ENCODE data around the gene POU4F2. TPM values are rescaled to one million over a fixed set of nuclear protein-coding genes. Genes with fewer than 3 reads are reported as not detected.

Gene POU4F2
- total RNA-seq, 2 experiments from 2014 or later, result not detected

GRCh38 chr4:146650034-146650433, 11.3 kb downstream of the POU4F2 start:
- H3K36me3 Mint-ChIP-seq (ENCODE audit: low read depth), result no peaks in the 10 kb centered on the region
- CTCF ChIA-PET, result no interaction called here
- H3K27me3 Mint-ChIP-seq, result peaks cover 84% of the 10 kb centered on the region
- H3K9me3 Mint-ChIP-seq, result no peaks in the 10 kb centered on the region
- Histone ChIP-seq H3K4me3 (ENCODE audit: low read length) (no peak overlapping the region), H3K4me1 (ENCODE audit: insufficient read depth, low read length) (peaks cover 4% of the 10 kb centered on the region), H3K27ac (ENCODE audit: low read depth in 1 of 2, low read length in 2 of 2) (no peak overlapping the region), H3K27me3 (ENCODE audit: control insufficient read depth in 1 of 2, insufficient read depth in 2 of 2, low read length in 2 of 2) (peaks cover 67 to 85% of the 10 kb centered on the region in 2 experiments), H3K9me3 (ENCODE audit: control insufficient read depth in 1 of 2, insufficient read depth in 1 of 2, low read length in 2 of 2) (peaks cover 0 to 8% of the 10 kb centered on the region in 2 experiments), H3K36me3 (ENCODE audit: insufficient read depth, low read length) (no peaks in the 10 kb centered on the region)
- H3K4me1 Mint-ChIP-seq (ENCODE audit: low read depth), result peaks cover 8% of the 10 kb centered on the region
- no peak overlapping the region for H3K27ac Mint-ChIP-seq
- no peak overlapping the region for H3K4me3 Mint-ChIP-seq
- ATAC-seq (ENCODE audit: poor library complexity) (no peak), DNase-seq (no peak)
- no peak for TF ChIP-seq CTCF (IDR thresholded peaks at IDR 0.05)
- intact Hi-C loops (cut with DNase I, micrococcal nuclease), result no loop called here
- POLR2A ChIA-PET, result no interaction called here

GRCh38 chr4:146654687-146655520, 16.2 kb downstream of the POU4F2 start:
- H3K4me1 Mint-ChIP-seq (ENCODE audit: low read depth), result peaks cover 15% of the 10 kb centered on the region
- ChIA-PET POLR2A (no interaction called here), CTCF (no interaction called here)
- H3K27ac Mint-ChIP-seq, result no peak overlapping the region
- ATAC-seq (ENCODE audit: poor library complexity), result no peak
- Histone ChIP-seq H3K27me3 (ENCODE audit: control insufficient read depth in 1 of 2, insufficient read depth in 2 of 2, low read length in 2 of 2) (peaks cover 42 to 75% of the 10 kb centered on the region in 2 experiments), H3K27ac (ENCODE audit: low read depth in 1 of 2, low read length in 2 of 2) (no peak overlapping the region), H3K36me3 (ENCODE audit: insufficient read depth, low read length) (no peaks in the 10 kb centered on the region), H3K9me3 (ENCODE audit: control insufficient read depth in 1 of 2, insufficient read depth in 1 of 2, low read length in 2 of 2) (no peaks in the 10 kb centered on the region), H3K4me3 (ENCODE audit: low read length) (peak overlapping the region; percentile 14), H3K4me1 (ENCODE audit: insufficient read depth, low read length) (peaks cover 7% of the 10 kb centered on the region)
- no peaks in the 10 kb centered on the region for H3K9me3 Mint-ChIP-seq
- peak overlapping the region; percentile 79 for H3K4me3 Mint-ChIP-seq
- H3K27me3 Mint-ChIP-seq, result peaks cover 89% of the 10 kb centered on the region
- no peak for TF ChIP-seq CTCF (IDR thresholded peaks at IDR 0.05)
- DNase-seq, result no peak
- H3K36me3 Mint-ChIP-seq (ENCODE audit: low read depth), result no peaks in the 10 kb centered on the region
- intact Hi-C loops (cut with DNase I, micrococcal nuclease), result no loop called here

GRCh38 chr4:146655521-146655856, 16.8 kb downstream of the POU4F2 start:
- Histone ChIP-seq H3K4me3 (ENCODE audit: low read length) (no peak overlapping the region), H3K9me3 (ENCODE audit: control insufficient read depth in 1 of 2, insufficient read depth in 1 of 2, low read length in 2 of 2) (no peaks in the 10 kb centered on the region), H3K27ac (ENCODE audit: low read depth in 1 of 2, low read length in 2 of 2) (no peak overlapping the region), H3K4me1 (ENCODE audit: insufficient read depth, low read length) (peaks cover 7% of the 10 kb centered on the region), H3K36me3 (ENCODE audit: insufficient read depth, low read length) (no peaks in the 10 kb centered on the region), H3K27me3 (ENCODE audit: control insufficient read depth in 1 of 2, insufficient read depth in 2 of 2, low read length in 2 of 2) (peaks cover 36 to 69% of the 10 kb centered on the region in 2 experiments)
- ATAC-seq (ENCODE audit: poor library complexity) (no peak), DNase-seq (no peak)
- Mint-ChIP-seq H3K4me3 (peak overlapping the region; percentile 1), H3K4me1 (ENCODE audit: low read depth) (peaks cover 15% of the 10 kb centered on the region), H3K9me3 (no peaks in the 10 kb centered on the region), H3K27ac (no peak overlapping the region), H3K36me3 (ENCODE audit: low read depth) (no peaks in the 10 kb centered on the region), H3K27me3 (peaks cover 91% of the 10 kb centered on the region)
- intact Hi-C loops (cut with DNase I, micrococcal nuclease), result no loop called here
- ChIA-PET CTCF (no interaction called here), POLR2A (no interaction called here)
- no peak for TF ChIP-seq CTCF (IDR thresholded peaks at IDR 0.05)
